ENCODE data around the gene DLX1.
"Not testable (repeated sequence)": the region's sequence is repeated elsewhere in the genome, so short reads cannot be mapped to it uniquely, and the experiment has no call there.

The DLX1 gene

GRCh38 chr2:172107690-172108586 lies 22.6 kb downstream of the DLX1 start:
- H3K4me3 ChIP-seq (ENCODE audit: low read depth, low read length) = no peak overlapping the region
- no peak for TF ChIP-seq CTCF (IDR thresholded peaks at IDR 0.05; ENCODE audit: low read depth, low read length, missing control alignments)
- DNase-seq (ENCODE audit: low read depth) = no peak
- in situ Hi-C loops (cut with HindIII; ENCODE audit: low sequenced_read_pairs) = no loop called here

GRCh38 chr2:172108587-172108930 lies 23.3 kb downstream of the DLX1 start:
- no peak for TF ChIP-seq CTCF (IDR thresholded peaks at IDR 0.05; ENCODE audit: low read depth, low read length, missing control alignments)
- H3K4me3 ChIP-seq (ENCODE audit: low read depth, low read length) = no peak overlapping the region
- in situ Hi-C loops (cut with HindIII; ENCODE audit: low sequenced_read_pairs) = no loop called here
- no peak for DNase-seq (ENCODE audit: low read depth)

- H3K4me3 ChIP-seq (ENCODE audit: low read depth, low read length) = no peak overlapping the region
- in situ Hi-C loops (cut with HindIII; ENCODE audit: low sequenced_read_pairs) = no loop called here
- DNase-seq (ENCODE audit: low read depth) = no peak
- no peak for TF ChIP-seq CTCF (IDR thresholded peaks at IDR 0.05; ENCODE audit: low read depth, low read length, missing control alignments)
These were observed 24.1 kb downstream of the DLX1 start for GRCh38 chr2:172109256-172109987.

- no peak for DNase-seq (ENCODE audit: low read depth)
- H3K4me3 ChIP-seq (ENCODE audit: low read depth, low read length) = no peak overlapping the region
- in situ Hi-C loops (cut with HindIII; ENCODE audit: low sequenced_read_pairs) = no loop called here
- no peak for TF ChIP-seq CTCF (IDR thresholded peaks at IDR 0.05; ENCODE audit: low read depth, low read length, missing control alignments)
These were observed 24.9 kb downstream of the DLX1 start for GRCh38 chr2:172109988-172110811.

GRCh38 chr2:172113617-172114016 lies 28.3 kb downstream of the DLX1 start:
- H3K4me3 ChIP-seq (ENCODE audit: low read depth, low read length) = no peak overlapping the region
- TF ChIP-seq CTCF (IDR thresholded peaks at IDR 0.05; ENCODE audit: low read depth, low read length, missing control alignments) = peak; percentile 26
- peak; percentile 37 for DNase-seq (ENCODE audit: low read depth)
- in situ Hi-C loops (cut with HindIII; ENCODE audit: low sequenced_read_pairs) = no loop called here

GRCh38 chr2:172114176-172114575 lies 28.9 kb downstream of the DLX1 start:
- DNase-seq (ENCODE audit: low read depth); in situ Hi-C loops (cut with HindIII; ENCODE audit: low sequenced_read_pairs); H3K4me3 ChIP-seq (ENCODE audit: low read depth, low read length): not testable (repeated sequence)

Data from astrocyte of the cerebellum (primary cell).